GM18511 (cell line): Measurements from ENCODE around the gene CCDC141.

Experiments used
- ATAC-seq: cut with Tn5 transposase; IDR thresholded peaks from one replicate; pipeline ENCODE4 v1.9.1; 2021; ENCODE audit warnings: mild to moderate bottlenecking, moderate library complexity; ENCODE audit not compliant: unreplicated experiment

CCDC141 gene

DNA sequence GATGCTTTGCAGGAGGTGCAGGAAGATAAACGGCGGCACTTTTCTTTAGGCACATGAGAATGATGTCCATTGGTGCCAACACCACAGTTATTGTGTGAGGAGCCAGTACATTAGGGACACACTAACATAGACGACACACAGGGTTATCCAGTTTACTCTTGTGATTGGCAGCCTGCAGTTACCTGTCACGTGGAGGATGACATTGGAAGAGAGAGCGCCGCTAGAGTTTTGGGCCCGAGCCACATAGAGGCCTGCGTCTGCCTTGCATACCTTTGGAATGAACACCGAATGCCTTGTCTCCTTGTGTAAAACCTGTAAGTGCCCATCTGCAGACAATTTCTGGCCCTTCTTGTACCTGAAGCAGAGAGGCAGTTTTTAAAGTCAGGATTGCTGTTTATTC, 215.9 kb downstream of the CCDC141 start:
- no peak for ATAC-seq

DNA sequence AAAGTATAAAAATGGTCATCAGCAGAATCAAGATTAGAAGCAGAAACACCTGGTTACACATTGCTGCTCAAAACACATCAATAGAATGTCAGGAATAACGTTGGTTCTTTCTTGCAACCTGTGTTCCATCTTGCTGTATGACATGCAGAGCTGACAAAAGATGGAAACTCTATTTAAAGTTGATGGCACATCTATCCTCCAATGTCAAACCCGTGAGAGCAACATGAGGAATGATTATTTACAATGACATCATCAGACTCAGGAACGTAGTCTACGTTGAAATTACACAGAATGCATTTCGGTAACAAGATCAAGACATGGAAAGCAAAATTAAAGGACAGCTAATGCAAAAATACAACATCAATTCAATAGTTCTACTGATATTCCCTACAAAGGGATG, 216.6 kb downstream of the CCDC141 start:
- ATAC-seq = no peak

GRCh38 chr2:178830451-178830850, 219.5 kb downstream of the CCDC141 start:
- no peak for ATAC-seq

GRCh38 chr2:178829981-178830380, 220.0 kb downstream of the CCDC141 start:
- ATAC-seq = no peak

GRCh38 chr2:178829299-178829960, 220.5 kb downstream of the CCDC141 start:
- no peak for ATAC-seq

DNA sequence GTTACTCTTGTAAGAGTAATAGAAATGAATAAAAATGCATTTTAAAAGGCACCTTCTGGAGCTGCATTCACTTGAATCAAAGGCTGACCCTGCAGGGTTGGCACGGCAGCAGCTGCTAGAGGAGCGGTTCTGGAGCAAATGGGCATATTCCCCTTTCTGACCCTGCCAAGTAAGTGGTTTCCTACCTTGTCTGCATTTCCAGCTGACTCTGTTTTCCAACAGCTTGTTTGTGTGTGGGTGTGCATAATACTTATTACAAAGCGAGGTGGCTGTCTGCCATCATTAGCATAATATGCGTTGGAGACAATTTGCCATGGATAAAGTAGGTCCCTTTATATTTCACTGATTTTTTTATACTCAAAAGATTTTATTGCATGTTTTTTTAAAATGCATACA, 221.5 kb downstream of the CCDC141 start:
- ATAC-seq = no peak

DNA sequence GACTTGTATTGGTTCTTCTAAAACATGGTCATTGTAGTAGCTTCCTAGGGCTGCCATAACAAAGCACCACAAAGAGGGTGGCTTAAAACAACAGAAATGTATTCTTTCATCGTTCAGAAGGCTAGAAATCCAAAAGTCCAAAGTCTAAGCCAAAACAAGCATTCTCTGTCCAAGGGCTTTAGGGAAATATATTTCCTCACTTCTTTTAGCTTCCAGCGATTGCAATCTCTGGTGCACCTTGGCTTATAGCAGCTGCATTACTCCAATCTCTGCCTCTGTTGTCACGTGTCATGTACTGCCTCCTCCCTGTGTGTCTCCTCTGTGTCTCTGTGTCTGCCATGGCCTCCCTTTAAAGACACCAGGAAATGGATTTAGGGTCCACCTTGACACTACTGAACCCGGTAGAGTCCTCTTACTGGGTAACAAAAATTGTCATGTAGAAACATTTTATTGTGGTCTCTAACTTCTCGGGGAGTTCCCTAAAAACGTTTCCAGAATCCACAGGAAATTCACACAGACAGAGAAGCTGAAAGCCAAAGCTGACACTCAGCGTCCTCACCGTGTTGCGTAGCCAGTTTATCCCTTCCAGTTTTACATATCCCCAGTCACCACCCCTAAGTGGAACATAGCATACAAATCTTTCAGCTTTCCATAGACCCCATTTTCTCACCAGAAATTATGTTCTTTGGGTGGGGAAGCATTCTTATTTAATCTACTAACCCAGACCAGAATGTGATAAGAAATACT, 222.0 kb downstream of the CCDC141 start:
- ATAC-seq = no peak

GRCh38 chr2:178827111-178827510, 222.8 kb downstream of the CCDC141 start:
- ATAC-seq = no peak

DNA sequence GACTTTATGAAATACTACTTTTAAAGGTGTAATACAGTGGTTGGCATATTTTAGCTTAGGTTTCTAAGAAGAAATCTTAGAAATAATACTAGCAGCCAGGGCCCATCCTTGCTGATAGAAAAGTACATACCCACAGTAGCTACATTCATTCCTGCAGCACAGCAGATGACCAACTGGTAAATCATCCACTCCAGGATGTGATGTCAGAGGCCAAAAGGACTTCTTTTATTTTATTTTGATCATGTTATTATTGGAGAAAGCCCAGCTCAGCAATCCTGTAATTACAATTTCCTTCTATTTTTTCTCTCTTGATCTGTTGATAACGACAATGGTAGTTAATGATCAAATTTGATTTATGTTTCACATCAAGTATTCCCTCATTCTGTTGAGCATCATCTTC, 224.8 kb downstream of the CCDC141 start:
- ATAC-seq = no peak

- ATAC-seq = no peak
These were observed 225.8 kb downstream of the CCDC141 start for GRCh38 chr2:178824181-178824580.

GRCh38 chr2:178819992-178820391, 229.9 kb downstream of the CCDC141 start:
- peak; percentile 95 for ATAC-seq

DNA sequence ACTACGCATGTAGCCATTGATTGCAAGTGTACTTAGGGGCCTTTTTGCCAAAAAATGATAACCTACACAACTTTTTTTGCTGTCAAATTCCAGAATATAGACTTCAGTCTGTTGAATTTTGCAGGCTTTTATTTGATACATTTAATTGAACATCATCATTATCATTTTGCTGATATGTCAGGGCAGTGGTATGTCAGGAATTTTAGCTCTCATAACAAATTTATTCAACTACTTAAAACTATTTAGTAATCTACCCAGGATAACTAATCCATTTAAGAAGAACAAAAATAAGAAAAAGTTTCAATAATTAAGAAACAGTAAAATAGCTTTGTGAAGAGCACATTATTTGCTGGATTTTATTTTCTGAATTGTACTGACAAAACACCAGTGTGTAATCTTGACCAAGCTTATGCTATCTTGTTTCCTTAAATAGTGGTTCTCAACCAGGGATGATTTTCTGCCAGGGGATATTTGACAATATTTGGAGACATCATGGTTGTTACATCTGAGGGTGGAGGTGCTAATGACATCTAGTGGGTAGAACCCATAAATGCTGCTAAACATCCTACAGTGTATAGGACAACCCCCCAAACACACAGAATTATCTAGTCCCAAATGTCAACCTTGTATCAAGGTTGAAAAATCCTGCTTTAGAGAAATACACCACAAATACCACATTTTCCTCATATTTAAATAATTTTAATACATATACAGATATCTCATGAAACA, 230.6 kb downstream of the CCDC141 start:
- ATAC-seq = no peak

DNA sequence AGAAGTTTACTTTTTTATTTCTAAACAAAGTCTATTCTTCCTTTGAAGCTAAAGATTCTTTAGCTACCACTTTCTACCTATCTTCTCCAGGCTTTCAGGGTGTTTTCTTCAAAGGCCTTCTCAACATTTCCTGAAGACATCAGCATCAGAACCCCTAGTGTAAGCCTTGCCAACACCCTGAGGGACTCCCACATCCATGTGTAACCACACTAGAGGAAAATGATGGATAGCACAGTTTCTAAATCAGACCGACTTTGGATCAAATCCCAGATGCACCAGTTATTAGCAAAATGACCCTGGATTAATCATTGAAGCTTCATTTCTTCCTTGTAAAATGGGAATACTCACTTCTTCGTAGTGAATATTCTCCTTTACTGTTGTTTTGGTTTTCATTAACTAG, 238.0 kb downstream of the CCDC141 start:
- no peak for ATAC-seq

GRCh38 chr2:178811045-178811444, 238.9 kb downstream of the CCDC141 start:
- no peak for ATAC-seq

GRCh38 chr2:178810422-178810821, 239.5 kb downstream of the CCDC141 start:
- ATAC-seq = no peak

- no peak for ATAC-seq
These were observed 242.5 kb downstream of the CCDC141 start, which contains the start of gene TTN for GRCh38 chr2:178807227-178808008. Gene TTN, minus strand, starts transcription at chr2:178807423. Its CDS starts 2,781 bp downstream, at chr2:178804642.

DNA sequence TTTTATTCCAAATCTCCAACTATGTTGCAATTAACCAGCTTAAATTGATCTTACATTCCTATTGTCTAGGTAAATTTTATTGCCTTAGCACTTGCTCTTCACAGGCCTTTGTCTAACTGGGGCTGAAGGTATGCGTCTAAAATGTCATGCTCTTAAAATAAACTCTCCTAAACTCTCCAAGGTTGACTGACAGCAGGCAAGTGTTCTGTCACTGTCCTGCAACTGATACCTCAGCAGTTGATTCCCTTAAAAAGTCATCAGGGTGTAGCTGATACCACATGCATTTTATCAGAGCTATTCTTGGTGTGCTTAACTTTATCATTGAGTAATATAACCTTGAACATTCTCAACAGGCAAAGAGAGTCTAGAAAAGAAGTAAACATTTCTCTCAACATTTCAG, 243.4 kb downstream of the CCDC141 start:
- ATAC-seq = no peak

DNA sequence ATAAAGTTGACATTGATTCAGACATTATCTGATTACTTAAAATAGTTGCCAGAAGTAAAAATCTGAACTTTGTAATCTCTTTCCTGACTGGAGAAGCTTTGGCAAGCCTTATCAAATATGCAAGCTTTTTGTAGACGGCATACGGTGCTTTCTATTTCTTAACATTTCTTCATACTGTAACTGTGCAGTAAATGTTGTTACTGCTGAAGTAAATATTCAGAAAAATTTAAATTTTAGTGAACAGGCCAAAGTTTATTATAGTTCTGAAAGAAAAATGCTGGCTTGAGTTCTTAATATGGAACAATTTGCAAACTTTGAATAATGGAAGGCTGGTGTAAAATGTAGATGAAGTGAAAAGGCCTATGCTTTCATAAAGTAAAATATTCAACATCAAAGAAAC, 244.5 kb downstream of the CCDC141 start:
- no peak for ATAC-seq

DNA sequence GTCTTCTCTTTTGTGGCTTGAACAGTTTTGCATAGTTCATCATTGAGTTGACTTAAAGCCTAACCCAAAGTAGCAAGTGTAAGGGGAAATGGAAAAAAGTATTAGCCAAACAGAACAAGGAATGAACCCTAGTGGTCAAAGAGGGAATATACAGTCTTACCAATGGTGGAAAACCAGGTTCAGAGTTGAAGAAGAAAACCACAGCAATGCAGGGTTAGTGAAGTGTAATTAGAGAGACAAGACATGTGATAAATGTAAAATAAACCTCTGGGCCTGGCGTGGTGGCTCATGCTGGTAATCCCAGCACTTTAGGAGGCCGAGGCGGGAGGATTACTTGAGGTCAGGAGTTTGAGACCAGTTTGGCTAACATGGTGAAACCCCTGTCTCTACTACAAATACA, 245.1 kb downstream of the CCDC141 start:
- ATAC-seq = peak; percentile 85

DNA sequence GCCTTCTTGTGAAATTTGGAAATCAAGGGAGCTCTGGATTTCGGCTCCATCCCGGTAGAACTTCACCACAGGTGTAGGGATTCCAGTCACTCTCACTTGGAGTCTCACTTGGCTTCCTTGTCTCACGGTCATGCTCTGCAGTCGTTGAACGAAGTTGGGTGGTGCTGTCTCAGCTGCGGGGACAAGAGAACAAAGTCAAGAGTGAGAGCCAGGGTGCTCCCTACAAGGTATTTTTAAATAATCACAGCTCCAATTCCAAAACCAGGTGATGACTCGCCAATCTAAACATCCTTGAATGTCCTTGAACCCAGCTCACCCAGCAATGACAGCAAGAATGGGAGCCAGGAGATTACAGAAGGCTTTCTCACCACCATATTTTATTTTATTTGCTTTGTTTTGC, 249.4 kb downstream of the CCDC141 start:
- ATAC-seq = no peak

GRCh38 chr2:178799305-178799704, 250.6 kb downstream of the CCDC141 start:
- no peak for ATAC-seq
